GM23248 (cell line): ENCODE results near the gene RERE. TPM values are rescaled to one million over a fixed set of nuclear protein-coding genes. Genes with fewer than 3 reads are reported as not detected.

Experiments
- DNase-seq: peaks from one replicate; pipeline ENCODE4 v3.0.0-alpha.2; 2015
- H2AFZ ChIP-seq: fragments of 200-600 bp; sonication (generic); 2 replicates; pipeline ENCODE4 v1.6.1; 2016; ENCODE audit warnings: antibody characterized with exemption
- H3F3A ChIP-seq: fragments of 200-600 bp; sonication (generic); 2 replicates; pipeline ENCODE4 v1.6.1; 2016; ENCODE audit warnings: mild to moderate bottlenecking, antibody characterized with exemption, mixed run types; ENCODE audit not compliant: insufficient read depth
- H3K27ac ChIP-seq: fragments of 200-600 bp; sonication (generic); 2 replicates; pipeline ENCODE4 v1.5.1; 2016; ENCODE audit warnings: mild to moderate bottlenecking
- H3K27me3 ChIP-seq: fragments of 200-600 bp; sonication (generic); replicated peaks from 2 replicates; pipeline ENCODE4 v1.6.1; 2016; ENCODE audit warnings: mild to moderate bottlenecking; ENCODE audit not compliant: insufficient read depth
- H3K36me3 ChIP-seq: fragments of 200-600 bp; sonication (generic); 2 replicates; pipeline ENCODE4 v1.6.1; 2016; ENCODE audit warnings: low read depth, mild to moderate bottlenecking
- H3K4me1 ChIP-seq: fragments of 200-600 bp; sonication (generic); 2 replicates; pipeline ENCODE4 v1.6.1; 2016; ENCODE audit warnings: mild to moderate bottlenecking; ENCODE audit not compliant: insufficient read depth
- H3K4me2 ChIP-seq: fragments of 200-600 bp; sonication (generic); one replicate; pipeline ENCODE4 v1.6.1; 2016; ENCODE audit warnings: mild to moderate bottlenecking; ENCODE audit not compliant: unreplicated experiment
- H3K4me3 ChIP-seq: fragments of 200-600 bp; sonication (generic); 2 replicates; pipeline ENCODE4 v1.5.1; 2016; ENCODE audit warnings: mild to moderate bottlenecking
- H3K79me2 ChIP-seq: fragments of 200-600 bp; sonication (generic); 2 replicates; pipeline ENCODE4 v1.6.1; 2016; ENCODE audit warnings: mild to moderate bottlenecking; ENCODE audit not compliant: insufficient read depth
- H3K9ac ChIP-seq: fragments of 200-600 bp; sonication (generic); 2 replicates; pipeline ENCODE4 v1.6.1; 2016; ENCODE audit warnings: mild to moderate bottlenecking
- H3K9me2 ChIP-seq: fragments of 200-600 bp; sonication (generic); 2 replicates; pipeline ENCODE4 v1.6.1; 2016; ENCODE audit warnings: mixed run types, mild to moderate bottlenecking, moderate library complexity; ENCODE audit not compliant: insufficient read depth
- H3K9me3 ChIP-seq: fragments of 200-600 bp; sonication (generic); one replicate; pipeline ENCODE4 v1.6.1; 2017; ENCODE audit warnings: low read depth
- H4K20me1 ChIP-seq: fragments of 200-600 bp; sonication (generic); 2 replicates; pipeline ENCODE4 v1.6.0; 2016; ENCODE audit not compliant: insufficient read depth
- EZH2 ChIP-seq: fragments of 200-600 bp; sonication (generic); IDR thresholded peaks from 2 replicates; pipeline ENCODE4 v1.6.1; 2018; ENCODE audit warnings: antibody characterized with exemption, mild to moderate bottlenecking; ENCODE audit not compliant: insufficient read depth, poor library complexity, severe bottlenecking
- EZH2phosphoT487 ChIP-seq: fragments of 200-600 bp; sonication (generic); IDR thresholded peaks from 2 replicates; pipeline ENCODE4 v1.6.1; 2018; ENCODE audit warnings: antibody characterized with exemption, moderate library complexity, mild to moderate bottlenecking, low read depth; ENCODE audit not compliant: insufficient read depth
- WGBS, 2 experiments: methylation state at CpG; one replicate each; pipeline ENCODE4 v1.1.6; 2015 to 2017; ENCODE audit warnings: low lambda C conversion rate in 2 of 2, low coverage in 1 of 2; ENCODE audit errors: missing lambda C conversion rate in 2 of 2; 5-methylcytosine and 5-hydroxymethylcytosine counted together
- in situ Hi-C: fragments of 300-500 bp; cut with MboI; formaldehyde crosslinking; loops from 2 replicates; pipeline ENCODE4 v1.15.0; 2020
- polyA plus RNA-seq: library from polyadenylated mRNA; unstranded; fragments of >200 nt; fragmentation: Nextera tagmentation; extraction: Ambion mirVana; gene quantifications from 2 replicates; pipeline ENCODE4 v1.2.1, GENCODE V29; 2016
- total RNA-seq: library from RNA; depleted of rRNA; stranded (reverse); fragments of >200 nt; shearing (Covaris generic); gene quantifications from 2 replicates; pipeline ENCODE4 v1.2.3, GENCODE V29; 2014

The RERE gene
- total and polyA plus RNA-seq, 2 experiments from 2014 or later, result 26.0 to 26.2 TPM

DNA sequence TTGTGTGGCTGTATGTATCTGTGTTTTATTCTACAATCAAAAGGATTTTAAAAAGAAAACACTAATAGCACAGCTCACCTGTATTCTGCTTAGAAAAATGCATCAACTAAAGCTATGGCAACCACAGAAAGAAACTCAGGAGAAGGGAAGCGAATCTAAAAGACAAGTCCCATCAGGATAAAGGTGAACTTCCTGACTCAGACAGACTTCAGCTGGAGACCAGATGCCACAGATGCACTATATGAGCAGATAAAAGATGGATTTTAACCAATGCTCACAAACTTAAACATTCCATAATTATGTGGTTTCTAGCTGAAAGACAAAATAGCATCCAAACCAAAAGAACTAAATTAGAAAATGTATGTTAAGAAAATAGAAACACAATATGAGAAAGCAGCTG is 231.0 kb downstream of the RERE start:
- no peak overlapping the region for H3K4me2 ChIP-seq
- no peak overlapping the region for H3K9ac ChIP-seq
- 96 to 100% methylated on average over 1 of the region's 1 CpG for WGBS, 2 experiments
- no peak for TF ChIP-seq EZH2
- TF ChIP-seq EZH2phosphoT487, result no peak
- in situ Hi-C loops, result no loop called here
- no peaks in the 10 kb centered on the region for H3K4me1 ChIP-seq
- no peaks in the 10 kb centered on the region for H3K9me3 ChIP-seq
- no peak overlapping the region for H2AFZ ChIP-seq
- peaks cover 44% of the 10 kb centered on the region for H3K79me2 ChIP-seq
- H3K4me3 ChIP-seq, result no peak overlapping the region
- H3K27me3 ChIP-seq, result no peaks in the 10 kb centered on the region
- no peaks in the 10 kb centered on the region for H3K36me3 ChIP-seq
- H4K20me1 ChIP-seq, result no peaks in the 10 kb centered on the region
- DNase-seq, result no peak
- H3K27ac ChIP-seq, result no peak overlapping the region
- H3F3A ChIP-seq, result no peaks in the 10 kb centered on the region
- H3K9me2 ChIP-seq, result no peaks in the 10 kb centered on the region

DNA sequence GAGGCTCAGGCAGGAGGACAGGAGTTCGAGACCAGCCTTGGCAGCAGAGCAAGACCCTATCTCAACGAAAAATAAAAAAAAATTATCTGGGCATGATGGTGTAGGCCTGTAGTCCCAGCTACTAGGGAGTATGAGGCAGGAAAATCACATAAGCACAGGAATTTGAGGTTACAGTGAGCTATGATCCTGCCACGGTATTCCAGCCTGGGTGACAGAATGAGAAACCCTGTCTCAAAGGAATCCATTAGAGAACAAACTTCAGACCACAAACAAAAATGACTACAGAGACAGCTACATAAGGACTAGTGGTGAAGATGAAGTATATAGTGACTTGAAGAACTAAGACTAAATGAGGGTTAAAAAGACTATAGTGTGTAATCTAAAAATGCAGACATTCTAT is 233.1 kb downstream of the RERE start:
- no peak overlapping the region for H3K27ac ChIP-seq
- in situ Hi-C loops, result no loop called here
- H3K79me2 ChIP-seq, result peaks cover 31% of the 10 kb centered on the region

DNA sequence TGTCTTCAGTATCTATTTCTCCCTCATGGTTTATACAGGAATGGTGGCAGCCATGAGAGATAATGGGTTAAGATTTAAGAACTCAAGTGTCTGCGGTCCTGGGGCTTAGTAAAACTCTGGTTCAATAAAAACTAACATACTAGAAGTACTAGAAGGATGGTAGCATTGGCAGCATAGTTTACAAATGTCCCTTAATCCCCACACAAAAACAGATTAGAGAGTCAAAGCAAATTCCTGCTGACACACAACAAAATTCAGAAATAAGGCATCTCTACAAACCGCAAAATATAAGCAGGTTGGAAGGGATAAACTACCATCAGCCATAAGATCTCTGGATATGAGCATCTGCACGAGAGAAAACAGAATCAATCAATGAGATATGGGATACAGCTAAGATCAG is 234.4 kb downstream of the RERE start:
- no peaks in the 10 kb centered on the region for H4K20me1 ChIP-seq

More for the DNA sequence above, 233.1 kb downstream of the RERE start:
- Histone ChIP-seq H4K20me1 (no peaks in the 10 kb centered on the region), H3K9ac (no peak overlapping the region), H3K9me2 (no peaks in the 10 kb centered on the region), H3K4me2 (no peak overlapping the region), H3K4me3 (no peak overlapping the region), H3K4me1 (no peaks in the 10 kb centered on the region), H2AFZ (no peak overlapping the region), H3K36me3 (no peaks in the 10 kb centered on the region), H3K27me3 (no peaks in the 10 kb centered on the region), H3K9me3 (no peaks in the 10 kb centered on the region), H3F3A (no peaks in the 10 kb centered on the region)
- TF ChIP-seq EZH2phosphoT487, result no peak
- no peak for TF ChIP-seq EZH2
- 95 to 98% methylated on average over 3 of the region's 3 CpGs for WGBS, 2 experiments
- DNase-seq, result no peak

DNA sequence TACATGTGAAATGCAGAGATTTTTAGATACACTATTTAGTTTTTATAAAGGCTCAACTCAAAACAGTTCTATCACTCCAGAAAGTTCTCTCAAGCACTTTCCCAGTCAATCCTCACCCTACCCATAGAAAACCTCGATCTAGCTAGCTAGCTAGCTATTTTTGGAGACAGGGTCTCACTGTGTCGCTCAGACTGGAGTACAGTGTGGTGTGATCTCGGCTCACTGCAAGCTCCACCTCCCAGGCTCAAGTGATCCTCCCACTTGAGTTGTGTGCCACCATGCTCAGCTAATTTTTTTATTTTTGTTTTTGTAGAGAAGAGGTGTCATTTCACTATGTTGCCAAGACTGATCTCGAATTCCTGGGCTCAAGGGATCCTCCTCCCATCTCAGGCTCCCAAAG is 236.9 kb downstream of the RERE start:
- in situ Hi-C loops, result no loop called here
- H4K20me1 ChIP-seq, result no peaks in the 10 kb centered on the region
- H3K27ac ChIP-seq, result no peak overlapping the region
- no peaks in the 10 kb centered on the region for H3F3A ChIP-seq
- H3K9me2 ChIP-seq, result no peaks in the 10 kb centered on the region
- no peaks in the 10 kb centered on the region for H3K4me1 ChIP-seq
- no peak overlapping the region for H3K4me2 ChIP-seq
- no peak for DNase-seq
- no peaks in the 10 kb centered on the region for H3K9me3 ChIP-seq
- TF ChIP-seq EZH2phosphoT487 (no peak), EZH2 (no peak)
- H3K27me3 ChIP-seq, result no peaks in the 10 kb centered on the region
- no peak overlapping the region for H2AFZ ChIP-seq
- H3K79me2 ChIP-seq, result peaks cover 28% of the 10 kb centered on the region
- no peak overlapping the region for H3K4me3 ChIP-seq
- 96 to 97% methylated on average over 4 of the region's 4 CpGs for WGBS, 2 experiments
- no peaks in the 10 kb centered on the region for H3K36me3 ChIP-seq
- H3K9ac ChIP-seq, result no peak overlapping the region

More for the DNA sequence above, 234.4 kb downstream of the RERE start:
- Histone ChIP-seq H3K4me2 (no peak overlapping the region), H3F3A (no peaks in the 10 kb centered on the region), H3K27me3 (no peaks in the 10 kb centered on the region), H3K9me2 (no peaks in the 10 kb centered on the region), H3K36me3 (no peaks in the 10 kb centered on the region), H3K4me1 (no peaks in the 10 kb centered on the region), H3K4me3 (no peak overlapping the region), H3K9me3 (no peaks in the 10 kb centered on the region), H3K79me2 (peaks cover 26% of the 10 kb centered on the region), H3K27ac (no peak overlapping the region), H2AFZ (no peak overlapping the region), H3K9ac (no peak overlapping the region)
- TF ChIP-seq EZH2phosphoT487 (no peak), EZH2 (no peak)
- in situ Hi-C loops, result no loop called here
- WGBS, 2 experiments, result 91 to 97% methylated on average over 3 of the region's 3 CpGs
- no peak for DNase-seq

DNA sequence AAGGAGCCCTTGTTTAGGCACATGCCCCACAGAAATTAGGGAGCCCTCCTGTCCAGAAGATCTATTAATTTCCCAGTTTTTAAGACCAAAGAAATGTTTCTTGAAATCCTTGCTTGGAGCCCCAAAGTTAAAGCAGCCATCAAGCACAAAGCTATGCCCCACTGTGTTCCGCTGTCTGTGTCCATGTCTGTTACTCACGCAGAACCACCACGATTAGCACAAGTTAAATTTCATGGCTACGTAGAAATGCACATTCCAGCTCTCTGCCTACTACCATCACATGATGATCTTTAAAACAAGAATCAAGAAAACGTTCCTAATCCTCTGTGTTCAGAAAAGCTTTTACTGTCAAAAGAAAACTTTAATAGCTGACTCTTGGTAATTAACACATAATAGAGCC is 238.5 kb downstream of the RERE start:
- no peaks in the 10 kb centered on the region for H3K27me3 ChIP-seq
- TF ChIP-seq EZH2phosphoT487, result no peak
- no peak for TF ChIP-seq EZH2
- WGBS, 2 experiments, result 85 to 89% methylated on average over 5 of the region's 5 CpGs
- no peak overlapping the region for H3K4me2 ChIP-seq
- H4K20me1 ChIP-seq, result no peaks in the 10 kb centered on the region
- no peaks in the 10 kb centered on the region for H3K9me2 ChIP-seq
- no peak overlapping the region for H3K4me3 ChIP-seq
- H2AFZ ChIP-seq, result no peak overlapping the region
- no peak for DNase-seq
- peaks cover 23% of the 10 kb centered on the region for H3K79me2 ChIP-seq
- in situ Hi-C loops, result no loop called here
- no peaks in the 10 kb centered on the region for H3K36me3 ChIP-seq
- no peak overlapping the region for H3K9ac ChIP-seq
- no peaks in the 10 kb centered on the region for H3K4me1 ChIP-seq
- H3K27ac ChIP-seq, result no peak overlapping the region
- H3K9me3 ChIP-seq, result no peaks in the 10 kb centered on the region
- no peaks in the 10 kb centered on the region for H3F3A ChIP-seq
